SK-N-MC (cell line): ENCODE data around the gene CCDC197.

Experiments
- EZH2 ChIP-seq: fragments of 200-600 bp; sonication (generic); IDR thresholded peaks from one replicate; pipeline ENCODE4 v1.6.1; 2017; ENCODE audit warnings: antibody characterized with exemption
- FOXP2 ChIP-seq: optimal IDR thresholded peaks from 2 replicates; pipeline ENCODE3; 2011; ENCODE audit warnings: mild to moderate bottlenecking, moderate library complexity; ENCODE audit not compliant: insufficient read depth; ENCODE audit errors: extremely low read length, control extremely low read depth
- POLR2AphosphoS5 ChIP-seq: IDR thresholded peaks from 2 replicates; pipeline ENCODE4 v1.6.1; 2012; ENCODE audit warnings: mild to moderate bottlenecking, low read depth, low read length, borderline replicate concordance

DNA sequence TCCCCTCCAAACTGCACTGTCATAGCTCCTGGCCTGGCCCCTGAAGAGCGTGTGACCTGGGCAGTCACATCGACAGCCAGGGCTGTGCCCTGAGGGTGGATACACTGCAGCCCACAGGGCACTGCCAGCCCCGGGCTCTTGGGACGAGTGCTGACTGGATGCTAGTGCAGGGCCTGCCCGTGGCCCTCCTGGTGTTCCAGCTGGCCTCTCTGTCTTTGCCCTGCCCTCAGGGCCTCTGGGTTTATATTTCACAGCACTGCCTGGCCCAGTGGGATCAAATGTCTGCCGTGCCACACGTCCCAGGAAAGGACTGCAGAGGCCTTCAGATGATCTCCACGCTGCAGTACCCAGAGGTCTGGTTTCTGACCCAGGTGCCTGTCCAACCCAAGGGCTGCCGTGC lies 10.1 kb upstream of the CCDC197 start:
- TF ChIP-seq POLR2AphosphoS5 (no peak), EZH2 (no peak), FOXP2 (no peak)
